ENCODE results near the gene BRAT1. TPM values are rescaled to one million over a fixed set of nuclear protein-coding genes. Genes with fewer than 3 reads are reported as not detected.

BRAT1 gene
- polyA plus RNA-seq, 1 experiment: 6.2 TPM

GRCh38 chr7:2601907-2602306 is 46.6 kb upstream of the BRAT1 start:
- CTCF ChIA-PET: no interaction called here
- DNase-seq (ENCODE audit: low read depth, low spot score): no peak

GRCh38 chr7:2601065-2601464 is 45.7 kb upstream of the BRAT1 start:
- POLR2A ChIA-PET: no interaction called here
- no peaks in the 10 kb centered on the region for H3K27me3 ChIP-seq (ENCODE audit: control insufficient read depth, insufficient read depth, low read length)
- no peaks in the 10 kb centered on the region; the same call in 1 of the 2 replicates for H3K9me3 ChIP-seq (ENCODE audit: control insufficient read depth, insufficient read depth, low read length)
- CTCF ChIA-PET: no interaction called here
- TF ChIP-seq CTCF (IDR thresholded peaks at IDR 0.05; ENCODE audit: low read depth, low read length): no peak
- no peak overlapping the region for H3K27ac ChIP-seq (ENCODE audit: low read depth, low read length)
- no peak overlapping the region for H3K4me3 ChIP-seq (ENCODE audit: low read depth, low read length)
- DNase-seq (ENCODE audit: low read depth, low spot score): no peak

More at GRCh38 chr7:2601907-2602306, 46.6 kb upstream of the BRAT1 start:
- no peaks in the 10 kb centered on the region for H3K27me3 ChIP-seq (ENCODE audit: control insufficient read depth, insufficient read depth, low read length)
- POLR2A ChIA-PET: no interaction called here
- H3K4me3 ChIP-seq (ENCODE audit: low read depth, low read length): no peak overlapping the region
- no peaks in the 10 kb centered on the region; the same call in 1 of the 2 replicates for H3K9me3 ChIP-seq (ENCODE audit: control insufficient read depth, insufficient read depth, low read length)
- no peak for TF ChIP-seq CTCF (IDR thresholded peaks at IDR 0.05; ENCODE audit: low read depth, low read length)
- no peak overlapping the region for H3K27ac ChIP-seq (ENCODE audit: low read depth, low read length)

GRCh38 chr7:2598154-2598823 is 43.0 kb upstream of the BRAT1 start:
- CTCF ChIA-PET: no interaction called here
- H3K9me3 ChIP-seq (ENCODE audit: control insufficient read depth, insufficient read depth, low read length): no peaks in the 10 kb centered on the region; the same call in 1 of the 2 replicates
- no peak overlapping the region for H3K4me3 ChIP-seq (ENCODE audit: low read depth, low read length)
- POLR2A ChIA-PET: no interaction called here
- no peak for TF ChIP-seq CTCF (IDR thresholded peaks at IDR 0.05; ENCODE audit: low read depth, low read length)
- no peaks in the 10 kb centered on the region for H3K27me3 ChIP-seq (ENCODE audit: control insufficient read depth, insufficient read depth, low read length)
- DNase-seq (ENCODE audit: low read depth, low spot score): no peak
- no peak overlapping the region for H3K27ac ChIP-seq (ENCODE audit: low read depth, low read length)

- CTCF ChIA-PET: no interaction called here
These were observed 41.9 kb upstream of the BRAT1 start for GRCh38 chr7:2597273-2597640.

More at GRCh38 chr7:2597273-2597640, 41.9 kb upstream of the BRAT1 start:
- POLR2A ChIA-PET: no interaction called here
- Histone ChIP-seq H3K27ac (ENCODE audit: low read depth, low read length) (no peak overlapping the region), H3K4me3 (ENCODE audit: low read depth, low read length) (no peak overlapping the region), H3K9me3 (ENCODE audit: control insufficient read depth, insufficient read depth, low read length) (no peaks in the 10 kb centered on the region; the same call in 1 of the 2 replicates), H3K27me3 (ENCODE audit: control insufficient read depth, insufficient read depth, low read length) (no peaks in the 10 kb centered on the region)
- DNase-seq (ENCODE audit: low read depth, low spot score): no peak
- TF ChIP-seq CTCF (IDR thresholded peaks at IDR 0.05; ENCODE audit: low read depth, low read length): no peak

Measured in AG04450 (cell line).